ENCODE results near the gene SRSF9.

SRSF9 gene

DNA sequence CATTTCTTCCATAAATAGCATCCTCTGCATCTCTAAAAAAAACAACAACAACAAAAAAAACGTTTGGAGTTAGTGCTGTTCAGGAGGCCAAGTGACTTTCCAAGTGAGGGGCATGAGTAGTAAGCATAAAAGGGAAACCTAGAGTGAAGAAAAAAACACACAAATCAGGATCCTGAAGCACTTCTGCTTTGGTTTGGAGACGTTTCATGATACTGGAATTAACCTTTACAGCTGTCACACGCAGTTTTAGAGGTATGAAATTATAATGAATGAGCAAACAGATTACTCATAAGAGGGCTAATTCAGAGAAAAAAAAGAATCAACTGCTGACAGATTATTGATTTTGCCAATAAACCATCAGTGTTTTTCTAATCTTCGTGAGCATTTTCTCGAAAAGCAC is 3.8 kb downstream of the SRSF9 start:
- no peak overlapping the region for H3K4me3 ChIP-seq (ENCODE audit: control insufficient read depth, low read depth, low read length)
- DNase-seq (ENCODE audit: low read depth): no peak
- TF ChIP-seq, protein P1, sequence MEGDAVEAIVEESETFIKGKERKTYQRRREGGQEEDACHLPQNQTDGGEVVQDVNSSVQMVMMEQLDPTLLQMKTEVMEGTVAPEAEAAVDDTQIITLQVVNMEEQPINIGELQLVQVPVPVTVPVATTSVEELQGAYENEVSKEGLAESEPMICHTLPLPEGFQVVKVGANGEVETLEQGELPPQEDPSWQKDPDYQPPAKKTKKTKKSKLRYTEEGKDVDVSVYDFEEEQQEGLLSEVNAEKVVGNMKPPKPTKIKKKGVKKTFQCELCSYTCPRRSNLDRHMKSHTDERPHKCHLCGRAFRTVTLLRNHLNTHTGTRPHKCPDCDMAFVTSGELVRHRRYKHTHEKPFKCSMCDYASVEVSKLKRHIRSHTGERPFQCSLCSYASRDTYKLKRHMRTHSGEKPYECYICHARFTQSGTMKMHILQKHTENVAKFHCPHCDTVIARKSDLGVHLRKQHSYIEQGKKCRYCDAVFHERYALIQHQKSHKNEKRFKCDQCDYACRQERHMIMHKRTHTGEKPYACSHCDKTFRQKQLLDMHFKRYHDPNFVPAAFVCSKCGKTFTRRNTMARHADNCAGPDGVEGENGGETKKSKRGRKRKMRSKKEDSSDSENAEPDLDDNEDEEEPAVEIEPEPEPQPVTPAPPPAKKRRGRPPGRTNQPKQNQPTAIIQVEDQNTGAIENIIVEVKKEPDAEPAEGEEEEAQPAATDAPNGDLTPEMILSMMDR (IDR thresholded peaks at IDR 0.05; ENCODE audit: control insufficient read depth, insufficient read depth, low read depth, low read length, missing control alignments): no peak

DNA sequence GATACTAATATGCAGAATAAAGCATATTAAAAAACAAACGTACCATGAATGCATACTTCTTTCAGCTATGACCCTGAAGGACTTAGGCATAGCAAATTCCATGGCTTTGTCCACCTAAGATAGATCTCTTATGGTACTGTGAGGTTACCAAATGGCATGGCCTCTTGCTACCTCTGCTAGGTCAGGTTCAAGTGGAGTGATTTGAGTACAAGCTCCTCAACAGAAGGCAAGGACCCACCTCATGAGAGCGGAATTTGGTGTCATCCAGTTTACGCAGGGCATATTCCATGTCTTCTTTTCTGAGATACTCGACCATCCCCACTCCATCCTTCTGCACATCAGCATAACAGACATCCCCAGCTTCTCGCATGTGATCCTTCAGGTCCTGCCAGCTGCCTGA is 5.8 kb downstream of the SRSF9 start:
- DNase-seq (ENCODE audit: low read depth): no peak
- no peak overlapping the region for H3K4me3 ChIP-seq (ENCODE audit: control insufficient read depth, low read depth, low read length)
- TF ChIP-seq, protein P1 (IDR thresholded peaks at IDR 0.05; ENCODE audit: control insufficient read depth, insufficient read depth, low read depth, low read length, missing control alignments): no peak

DNA sequence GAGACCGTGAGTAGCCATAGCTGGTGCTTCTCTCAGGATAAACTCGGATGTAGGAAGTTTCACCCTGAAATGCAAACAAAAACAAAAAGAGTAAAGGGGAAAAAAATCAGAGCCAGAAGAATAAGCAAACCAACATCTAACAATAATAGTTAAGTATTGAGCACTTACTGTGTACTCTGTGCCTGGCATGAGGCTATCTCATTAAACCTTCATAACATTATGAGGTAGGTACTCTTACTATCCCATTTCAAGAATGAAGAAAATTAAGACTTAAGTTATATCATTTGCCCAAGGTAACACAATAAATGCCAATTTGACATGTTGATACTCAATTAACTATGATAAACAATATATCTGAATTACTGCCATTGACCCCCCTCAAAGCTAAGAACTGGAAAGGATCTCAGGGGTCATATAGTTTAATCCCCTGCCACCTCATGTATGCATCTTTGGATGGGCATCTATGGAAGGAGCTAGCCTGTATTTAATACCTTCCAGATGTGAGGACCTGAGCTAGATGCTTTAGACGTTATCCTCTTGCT is 7.4 kb downstream of the SRSF9 start:
- no peak for DNase-seq (ENCODE audit: low read depth)
- no peak overlapping the region for H3K4me3 ChIP-seq (ENCODE audit: control insufficient read depth, low read depth, low read length)
- TF ChIP-seq, protein P1 (IDR thresholded peaks at IDR 0.05; ENCODE audit: control insufficient read depth, insufficient read depth, low read depth, low read length, missing control alignments): no peak

DNA sequence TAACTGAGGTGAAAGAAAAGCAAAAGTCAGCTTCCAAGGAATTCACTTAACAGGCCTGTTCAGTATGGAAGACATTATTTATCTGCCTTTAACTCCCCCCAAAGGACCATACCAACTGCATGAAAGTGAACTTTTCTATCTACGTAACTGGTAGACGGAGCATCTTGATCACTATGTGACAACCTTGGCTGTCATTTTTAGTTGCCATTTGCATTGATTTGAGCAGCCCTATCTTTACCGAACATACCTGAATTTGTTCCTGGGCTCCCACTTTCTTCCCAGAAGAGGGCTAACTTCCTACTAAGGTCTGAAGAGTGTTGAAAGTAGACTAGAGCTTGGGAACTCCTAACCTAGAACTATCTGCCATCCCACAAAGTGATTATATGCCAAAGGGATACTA is 9.4 kb downstream of the SRSF9 start:
- no peak for DNase-seq (ENCODE audit: low read depth)
- no peak overlapping the region for H3K4me3 ChIP-seq (ENCODE audit: control insufficient read depth, low read depth, low read length)
- TF ChIP-seq, protein P1 (IDR thresholded peaks at IDR 0.05; ENCODE audit: control insufficient read depth, insufficient read depth, low read depth, low read length, missing control alignments): no peak

DNA sequence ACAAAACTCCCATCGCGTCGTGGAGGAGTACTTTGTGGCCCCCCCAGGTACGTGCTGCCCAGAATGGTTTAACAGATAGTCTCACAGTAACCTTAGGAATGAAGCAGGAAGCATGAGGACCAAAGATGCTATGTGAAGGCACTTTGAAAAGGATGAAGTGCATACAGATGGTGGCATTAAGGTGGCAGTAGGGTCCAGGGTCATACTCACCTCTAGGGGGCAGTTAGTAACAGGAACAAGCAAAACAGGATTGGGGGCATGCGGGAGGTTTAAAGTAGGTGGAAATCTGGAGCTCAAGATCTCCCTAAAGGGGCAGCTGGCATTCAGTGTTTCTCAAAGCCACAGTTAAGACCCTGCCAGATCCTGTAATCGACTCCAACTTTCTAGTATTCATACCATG is 12.4 kb downstream of the SRSF9 start:
- TF ChIP-seq, protein P1 (IDR thresholded peaks at IDR 0.05; ENCODE audit: control insufficient read depth, insufficient read depth, low read depth, low read length, missing control alignments): peak; percentile 26
- no peak overlapping the region for H3K4me3 ChIP-seq (ENCODE audit: control insufficient read depth, low read depth, low read length)
- DNase-seq (ENCODE audit: low read depth): no peak

DNA sequence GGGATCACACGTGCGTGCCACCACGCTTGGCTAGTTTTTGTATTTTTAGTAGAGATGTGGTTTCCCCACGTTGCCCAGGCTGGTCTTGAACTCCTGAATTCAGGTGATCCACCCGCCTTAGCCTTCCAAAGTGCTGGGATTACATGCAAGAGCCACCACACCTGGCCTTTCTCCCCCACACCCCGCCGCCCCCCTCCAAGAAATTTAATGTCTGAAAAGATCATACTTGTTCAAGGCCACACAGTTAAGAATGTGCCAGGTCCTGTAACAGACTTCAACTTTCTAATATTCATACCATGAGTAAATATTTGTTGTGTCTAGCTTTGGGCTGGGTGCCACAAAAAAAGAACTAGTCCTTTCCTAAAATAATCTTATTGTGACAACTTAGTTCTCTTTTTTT is 14.2 kb downstream of the SRSF9 start:
- DNase-seq (ENCODE audit: low read depth): no peak
- TF ChIP-seq, protein P1 (IDR thresholded peaks at IDR 0.05; ENCODE audit: control insufficient read depth, insufficient read depth, low read depth, low read length, missing control alignments): no peak
- H3K4me3 ChIP-seq (ENCODE audit: control insufficient read depth, low read depth, low read length): no peak overlapping the region

DNA sequence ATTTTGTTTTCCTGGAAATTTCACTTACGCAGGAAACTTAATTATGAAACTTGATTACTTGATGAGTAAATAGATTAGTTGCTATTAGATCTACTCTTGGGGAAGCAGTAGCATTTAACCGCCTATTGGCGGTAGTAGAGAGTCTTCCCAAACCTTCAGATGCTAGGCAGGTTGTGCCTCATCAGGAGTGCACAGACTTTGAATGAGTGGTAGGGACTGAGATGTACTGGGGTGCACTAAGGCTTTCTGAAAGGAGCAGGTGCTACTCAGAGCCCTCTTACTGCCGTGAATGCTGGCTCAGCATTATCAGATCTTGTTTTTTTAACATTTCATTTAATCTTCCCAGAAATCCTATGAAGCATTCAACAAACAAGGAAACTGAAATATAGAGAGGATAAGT is 15.6 kb downstream of the SRSF9 start:
- TF ChIP-seq, protein P1 (IDR thresholded peaks at IDR 0.05; ENCODE audit: control insufficient read depth, insufficient read depth, low read depth, low read length, missing control alignments): peak; percentile 70
- DNase-seq (ENCODE audit: low read depth): no peak
- H3K4me3 ChIP-seq (ENCODE audit: control insufficient read depth, low read depth, low read length): no peak overlapping the region

All from AG09309 (cell line).